NCI-H2227 (cell line): ENCODE data around the gene LEF1.

Experiments
- DNase-seq: peaks from one replicate; lab custom pipeline; 2025; ENCODE audit not compliant: unreplicated experiment; lab: John Stamatoyannopoulos, UW

LEF1 gene

DNA sequence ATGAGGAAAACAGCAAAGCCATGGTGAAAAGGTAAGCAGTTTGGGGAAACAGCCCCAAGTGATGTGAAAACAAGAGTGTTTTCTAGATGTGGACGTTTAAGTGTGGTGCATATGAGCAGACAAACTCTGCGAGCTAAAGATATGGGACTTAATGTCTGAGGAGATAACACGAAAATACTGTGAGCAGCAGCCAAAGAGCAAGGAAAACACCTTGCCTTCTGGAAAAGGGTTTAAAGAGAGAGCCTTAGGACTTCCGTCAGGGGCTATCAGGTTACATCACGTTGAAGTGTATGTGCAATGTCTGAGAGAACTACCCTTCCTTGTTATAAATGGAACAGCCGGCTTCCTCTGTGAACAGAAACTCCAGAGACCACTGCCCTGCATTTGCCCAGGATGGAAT is 54.2 kb downstream of the LEF1 start:
- no peak for DNase-seq

DNA sequence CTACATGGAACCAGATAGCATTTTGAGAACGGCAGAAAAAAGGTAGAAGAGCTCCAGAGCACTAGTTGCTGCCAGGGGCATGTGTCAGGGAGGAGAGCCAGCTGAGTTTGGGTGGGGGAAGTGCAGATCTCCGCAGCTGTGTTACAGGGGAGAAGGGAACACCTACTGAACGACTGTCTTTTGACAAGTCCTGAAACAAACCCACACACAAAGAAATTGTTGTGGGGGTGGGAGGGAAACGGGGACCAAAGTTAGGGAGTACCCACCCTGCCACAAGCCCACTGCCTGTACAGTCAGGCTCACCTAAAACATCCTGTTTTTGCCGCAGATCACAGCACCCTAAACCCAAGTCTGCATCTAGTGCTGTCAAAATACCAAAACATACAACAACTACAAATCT is 55.5 kb downstream of the LEF1 start:
- DNase-seq, result no peak

- DNase-seq, result no peak
These were observed 57.0 kb downstream of the LEF1 start for GRCh38 chr4:108111781-108112180.

- no peak for DNase-seq
These were observed 58.3 kb downstream of the LEF1 start for GRCh38 chr4:108110450-108110849.

DNA sequence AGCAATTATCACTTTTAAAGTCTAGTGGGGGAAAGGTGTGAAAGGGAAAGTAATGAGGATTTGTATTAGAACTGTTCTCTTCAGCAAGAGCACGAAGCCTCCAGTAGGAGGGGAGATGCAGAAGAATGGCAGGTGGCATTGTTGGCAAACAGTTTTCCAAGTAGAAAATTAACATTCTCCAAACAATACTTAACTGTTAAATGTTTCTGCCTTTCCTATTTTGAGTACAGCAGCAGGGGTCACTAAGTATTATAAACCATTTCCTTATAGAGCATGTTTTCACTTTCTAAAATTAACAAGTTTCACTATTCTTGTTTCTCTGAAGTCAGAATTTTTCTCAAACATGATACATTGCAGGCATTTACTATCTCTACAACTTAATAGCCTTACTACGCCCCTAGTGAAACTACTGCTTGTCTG is 58.7 kb downstream of the LEF1 start:
- DNase-seq, result no peak

GRCh38 chr4:108109111-108109510 is 59.6 kb downstream of the LEF1 start:
- no peak for DNase-seq

- DNase-seq, result no peak
These were observed 60.9 kb downstream of the LEF1 start for GRCh38 chr4:108107729-108108382.

DNA sequence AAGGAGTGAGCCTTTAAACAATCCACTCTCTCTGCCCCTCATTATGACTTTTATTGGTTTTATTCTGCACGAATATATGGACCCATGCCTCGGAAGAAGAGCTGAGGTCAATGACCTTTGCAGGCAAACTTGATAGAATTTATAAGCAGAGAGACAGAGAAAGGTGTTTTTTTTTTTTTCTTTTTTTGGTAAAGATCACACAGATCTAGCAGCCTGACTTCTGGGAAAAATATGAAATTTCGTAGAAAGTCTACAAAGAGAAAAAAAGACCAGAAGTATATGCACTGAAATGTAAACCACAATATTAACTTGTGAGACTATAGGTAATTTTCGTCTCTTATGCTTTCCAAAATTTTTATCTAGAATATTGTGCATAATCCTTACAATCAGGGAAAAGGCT is 61.6 kb downstream of the LEF1 start:
- DNase-seq, result no peak

DNA sequence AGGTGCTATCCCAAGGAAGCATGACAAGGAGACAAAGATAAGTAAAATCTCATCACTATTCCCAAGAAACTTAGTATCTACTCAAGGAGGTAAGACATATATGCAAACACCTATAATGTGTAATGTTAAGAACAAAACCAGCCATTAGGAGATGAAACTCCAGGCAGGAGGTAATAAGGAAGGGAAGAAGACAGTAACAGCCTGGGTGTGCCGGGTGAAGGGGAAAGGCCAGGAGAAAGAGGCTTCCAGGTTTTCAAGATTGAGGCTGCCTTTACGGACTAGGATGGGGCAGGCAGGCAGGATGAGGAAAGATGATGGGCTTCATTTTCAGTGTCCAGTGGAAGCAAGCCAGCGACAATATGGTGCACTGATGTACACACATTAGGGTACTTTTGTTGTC is 62.5 kb downstream of the LEF1 start:
- no peak for DNase-seq

DNA sequence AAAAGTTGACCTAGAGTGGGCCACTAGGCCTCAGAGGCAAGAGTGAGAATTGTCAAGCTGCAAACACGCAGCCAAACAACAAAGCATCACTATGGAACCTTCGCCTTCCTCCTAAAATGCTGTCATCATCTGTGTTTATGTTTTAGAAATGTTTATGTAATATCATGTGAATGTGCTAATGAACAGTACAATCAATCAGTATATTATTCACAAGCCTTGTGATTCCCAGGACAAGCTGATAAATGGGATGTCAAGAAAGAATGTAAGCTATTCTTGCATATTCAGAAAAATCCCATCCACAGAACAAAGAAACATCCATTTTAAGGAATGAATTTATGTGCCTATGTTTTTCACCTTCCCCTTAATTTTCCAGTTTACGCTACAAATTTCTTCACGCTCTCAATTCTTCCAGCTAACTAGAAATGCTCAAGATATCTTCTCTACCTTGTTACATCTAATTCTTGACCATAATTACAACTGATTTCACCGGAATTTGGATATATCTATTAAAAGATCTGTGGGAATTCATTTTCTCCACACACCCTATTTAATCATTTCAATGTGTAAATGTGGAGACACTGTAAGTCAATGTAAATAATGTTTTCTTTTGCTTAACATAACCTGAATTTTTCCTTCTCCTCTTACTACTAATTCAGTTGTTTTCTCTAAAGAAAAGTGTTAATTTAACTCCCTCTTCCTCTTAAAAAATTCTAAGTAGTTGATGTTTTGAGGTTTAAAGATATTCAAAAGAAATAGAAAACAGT is 65.5 kb downstream of the LEF1 start:
- DNase-seq, result no peak

GRCh38 chr4:108100827-108101226 is 67.9 kb downstream of the LEF1 start:
- no peak for DNase-seq

DNA sequence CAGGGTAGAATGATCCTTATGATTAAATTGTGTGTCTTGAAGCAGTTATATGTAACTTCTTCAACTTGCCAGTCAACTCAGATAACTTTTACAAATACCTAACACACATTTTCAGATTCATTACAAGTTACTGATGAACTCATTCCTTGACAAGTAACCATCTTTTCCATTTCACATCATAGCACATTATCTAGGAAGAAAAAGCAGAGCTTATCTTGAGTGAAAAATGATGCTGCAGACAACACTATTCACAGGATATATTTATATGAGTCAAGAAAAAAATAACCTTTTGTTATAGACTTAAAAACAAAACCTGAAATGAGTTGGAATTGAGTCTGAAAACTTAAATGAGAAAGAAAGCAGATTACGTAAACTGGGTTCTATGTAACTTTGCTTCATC is 68.9 kb downstream of the LEF1 start:
- DNase-seq, result no peak

- DNase-seq, result no peak
These were observed 70.7 kb downstream of the LEF1 start for GRCh38 chr4:108097990-108098553.

GRCh38 chr4:108094923-108095482 is 73.7 kb downstream of the LEF1 start:
- DNase-seq, result no peak

GRCh38 chr4:108094131-108094530 is 74.6 kb downstream of the LEF1 start:
- no peak for DNase-seq

DNA sequence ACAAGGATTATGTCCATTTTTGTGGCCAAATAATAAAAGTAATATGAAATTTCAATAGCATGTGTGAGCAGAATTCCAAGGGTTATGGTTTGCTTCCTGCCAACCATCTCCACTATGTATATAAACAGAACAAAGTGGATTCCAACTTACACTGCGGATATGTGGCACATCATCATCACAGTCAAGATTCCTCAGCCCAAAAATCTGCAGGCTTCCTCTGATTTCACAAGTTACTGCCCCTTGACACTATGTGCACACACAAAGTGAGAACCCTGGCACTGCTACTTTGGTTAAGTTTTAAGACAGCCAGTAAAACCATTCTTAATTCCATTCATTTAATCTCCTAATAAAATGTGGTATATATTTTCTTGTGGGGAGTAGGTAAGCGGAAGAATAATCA is 76.4 kb downstream of the LEF1 start:
- no peak for DNase-seq

- no peak for DNase-seq
These were observed 81.3 kb downstream of the LEF1 start for GRCh38 chr4:108087293-108087967.

GRCh38 chr4:108081256-108081655 is 87.5 kb downstream of the LEF1 start:
- no peak for DNase-seq

DNA sequence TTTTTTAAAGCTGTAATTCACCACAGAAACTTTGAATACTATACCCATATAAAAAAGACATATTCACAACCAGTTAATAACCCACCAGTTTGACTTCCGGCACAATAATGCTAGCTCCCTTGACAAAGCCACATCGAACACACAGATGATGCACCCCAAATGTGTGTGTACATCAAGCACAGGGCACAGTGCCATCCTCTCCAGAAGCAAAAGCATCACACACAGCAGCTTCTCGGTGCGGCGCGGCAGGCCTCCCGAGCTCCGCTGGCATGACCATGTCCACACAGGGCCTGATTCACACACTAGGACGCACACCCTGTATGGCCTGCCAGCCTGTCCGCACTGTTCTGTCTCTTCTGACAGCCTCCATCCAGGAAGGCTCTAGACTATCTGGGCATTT is 88.0 kb downstream of the LEF1 start:
- no peak for DNase-seq

DNA sequence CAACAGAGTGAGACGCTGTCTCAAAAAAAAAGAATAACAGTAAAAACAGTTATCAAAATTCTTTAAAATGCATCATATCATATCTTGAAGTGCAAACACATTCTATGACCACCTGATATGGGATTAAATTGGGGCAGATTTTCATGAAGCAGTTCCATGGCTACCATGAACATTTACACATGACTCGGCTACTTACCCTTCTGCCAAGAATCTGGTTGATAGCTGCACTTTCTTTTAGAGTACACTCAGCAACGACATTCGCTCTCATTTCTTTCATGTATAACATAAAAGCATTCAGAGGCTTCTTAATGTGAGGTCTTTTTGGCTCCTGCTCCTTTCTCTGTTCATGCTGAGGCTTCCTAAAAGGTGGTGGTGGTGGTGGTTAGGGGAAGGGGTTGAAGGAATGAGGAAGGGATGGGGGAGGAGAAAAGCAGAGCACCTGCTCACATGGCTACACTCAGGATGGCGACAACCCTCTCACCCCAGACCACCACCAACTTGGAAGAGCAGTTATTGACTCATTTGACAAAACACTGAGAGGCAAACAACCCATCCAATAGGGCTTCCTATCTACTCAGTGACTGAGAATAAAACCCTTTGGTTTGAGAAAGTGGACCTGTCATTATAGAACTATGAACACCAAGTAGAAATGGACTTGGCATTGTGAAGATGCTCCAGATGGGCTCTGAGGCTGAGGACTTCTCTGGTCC is 90.6 kb downstream of the LEF1 start:
- no peak for DNase-seq

DNA sequence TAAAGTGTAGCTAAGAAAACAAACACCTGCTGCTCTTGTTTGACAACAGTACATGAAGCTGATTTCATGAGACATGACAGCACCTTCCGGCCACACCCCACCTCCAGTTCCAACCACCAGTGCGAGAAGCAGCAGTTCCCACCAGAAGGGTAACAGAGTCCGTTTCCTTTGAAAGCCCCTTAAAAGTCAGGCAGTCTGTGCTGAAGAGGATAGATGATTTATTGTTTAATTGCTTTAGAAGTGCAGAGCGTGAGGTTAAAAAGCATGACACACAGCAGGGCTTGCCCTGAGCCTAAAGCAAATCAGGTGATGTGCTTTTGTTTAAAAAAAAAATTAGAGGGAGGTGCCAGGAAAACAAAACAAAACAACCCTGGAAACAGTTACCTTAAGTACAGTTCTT is 96.4 kb downstream of the LEF1 start:
- DNase-seq, result peak; percentile 14
